ENCODE measurements around the gene FCRLB.
"Not testable (repeated sequence)": the region's sequence is repeated elsewhere in the genome, so short reads cannot be mapped to it uniquely, and the experiment has no call there.

The FCRLB gene

GRCh38 chr1:161706482-161707347, 14.6 kb upstream of the FCRLB start, which contains the start of gene FCRLA:
FCRLA (plus strand) TSS chr1:161707229; CDS start chr1:161707265, 36 bp downstream.
- H3K27ac Mint-ChIP-seq = no peak within 1 kb of the TSS
- H3K36me3 Mint-ChIP-seq = no peaks in the 10 kb centered on the region
- DNase-seq (ENCODE audit: low spot score in 2 of 2) (peak in 1 of 2 donors; percentile 41), ATAC-seq (peak; percentile 92)
- no peaks in the 10 kb centered on the region for H3K9me3 Mint-ChIP-seq
- no peaks in the 10 kb centered on the region for H3K4me1 Mint-ChIP-seq
- H3K4me3 Mint-ChIP-seq = no peak within 1 kb of the TSS

GRCh38 chr1:161707503-161707902, 13.8 kb upstream of the FCRLB start:
- no peak for ATAC-seq

GRCh38 chr1:161709373-161709772, 12.0 kb upstream of the FCRLB start:
- no peak for DNase-seq (ENCODE audit: low spot score in 2 of 2)
- no peaks in the 10 kb centered on the region for H3K9me3 Mint-ChIP-seq
- ATAC-seq = no peak
- no peak overlapping the region for H3K27ac Mint-ChIP-seq
- no peaks in the 10 kb centered on the region for H3K4me1 Mint-ChIP-seq
- H3K36me3 Mint-ChIP-seq = no peaks in the 10 kb centered on the region
- no peak overlapping the region for H3K4me3 Mint-ChIP-seq

More at GRCh38 chr1:161707503-161707902, 13.8 kb upstream of the FCRLB start:
- Mint-ChIP-seq H3K36me3 (no peaks in the 10 kb centered on the region), H3K27ac (no peak overlapping the region), H3K4me1 (no peaks in the 10 kb centered on the region), H3K4me3 (no peak overlapping the region), H3K9me3 (no peaks in the 10 kb centered on the region)
- no peak for DNase-seq (ENCODE audit: low spot score in 2 of 2)

GRCh38 chr1:161710560-161710959, 10.8 kb upstream of the FCRLB start:
- Mint-ChIP-seq H3K27ac (no peak overlapping the region), H3K36me3 (no peaks in the 10 kb centered on the region), H3K9me3 (no peaks in the 10 kb centered on the region), H3K4me3 (no peak overlapping the region), H3K4me1 (no peaks in the 10 kb centered on the region)
- DNase-seq (ENCODE audit: low spot score in 2 of 2) = peak in 1 of 2 donors; percentile 33
- no peak for ATAC-seq

- ATAC-seq (no peak), DNase-seq (ENCODE audit: low spot score in 2 of 2) (no peak)
- Mint-ChIP-seq H3K4me1 (peaks cover 19% of the 10 kb centered on the region), H3K4me3 (no peak overlapping the region), H3K27ac (no peak overlapping the region), H3K36me3 (no peaks in the 10 kb centered on the region), H3K9me3 (no peaks in the 10 kb centered on the region)
Measured at GRCh38 chr1:161718559-161719324, 2.6 kb upstream of the FCRLB start.

GRCh38 chr1:161719325-161719611, 2.1 kb upstream of the FCRLB start:
- no peak for DNase-seq (ENCODE audit: low spot score in 2 of 2)
- no peak overlapping the region for H3K4me3 Mint-ChIP-seq
- peaks cover 19% of the 10 kb centered on the region for H3K4me1 Mint-ChIP-seq
- H3K36me3 Mint-ChIP-seq = no peaks in the 10 kb centered on the region
- no peak overlapping the region for H3K27ac Mint-ChIP-seq
- no peaks in the 10 kb centered on the region for H3K9me3 Mint-ChIP-seq
- peak; percentile 61 for ATAC-seq

- no peak overlapping the region for H3K4me3 Mint-ChIP-seq
- peaks cover 29% of the 10 kb centered on the region for H3K4me1 Mint-ChIP-seq
Measured at GRCh38 chr1:161720422-161720821, 922 bp upstream of the FCRLB start.

GRCh38 chr1:161721738-161722343, 497 bp downstream of the FCRLB start:
- Mint-ChIP-seq H3K27ac (no peak overlapping the region), H3K9me3 (no peaks in the 10 kb centered on the region), H3K4me3 (no peak overlapping the region), H3K4me1 (peaks cover 38% of the 10 kb centered on the region), H3K36me3 (no peaks in the 10 kb centered on the region)
- DNase-seq (ENCODE audit: low spot score in 2 of 2) (no peak), ATAC-seq (peak; percentile 69)

More at GRCh38 chr1:161720422-161720821, 922 bp upstream of the FCRLB start:
- DNase-seq (ENCODE audit: low spot score in 2 of 2) (no peak), ATAC-seq (no peak)
- no peaks in the 10 kb centered on the region for H3K9me3 Mint-ChIP-seq
- no peak overlapping the region for H3K27ac Mint-ChIP-seq
- no peaks in the 10 kb centered on the region for H3K36me3 Mint-ChIP-seq

- Mint-ChIP-seq H3K4me3 (no peak overlapping the region), H3K4me1 (peaks cover 40% of the 10 kb centered on the region), H3K9me3 (no peaks in the 10 kb centered on the region), H3K36me3 (peaks cover 1% of the 10 kb centered on the region), H3K27ac (no peak overlapping the region)
- ATAC-seq (no peak), DNase-seq (ENCODE audit: low spot score in 2 of 2) (no peak)
Measured at GRCh38 chr1:161722406-161722805, 1.1 kb downstream of the FCRLB start.

GRCh38 chr1:161723459-161724141, 2.3 kb downstream of the FCRLB start:
- ATAC-seq = no peak
- Mint-ChIP-seq H3K9me3 (no peaks in the 10 kb centered on the region), H3K4me1 (peaks cover 47% of the 10 kb centered on the region), H3K36me3 (peaks cover 6% of the 10 kb centered on the region), H3K27ac (no peak overlapping the region), H3K4me3 (no peak overlapping the region)
- no peak for DNase-seq (ENCODE audit: low spot score in 2 of 2)

GRCh38 chr1:161725258-161725907, 4.0 kb downstream of the FCRLB start:
- ATAC-seq; H3K27ac Mint-ChIP-seq; DNase-seq (ENCODE audit: low spot score in 2 of 2); H3K36me3 Mint-ChIP-seq; H3K9me3 Mint-ChIP-seq: not testable (repeated sequence)
- Mint-ChIP-seq H3K4me1 (peaks cover 59% of the 10 kb centered on the region), H3K4me3 (peak overlapping the region; percentile 78)

GRCh38 chr1:161725908-161726472, 4.6 kb downstream of the FCRLB start:
- peaks cover 62% of the 10 kb centered on the region for H3K4me1 Mint-ChIP-seq
- H3K9me3 Mint-ChIP-seq = no peaks in the 10 kb centered on the region
- no peak overlapping the region for H3K27ac Mint-ChIP-seq
- H3K36me3 Mint-ChIP-seq = peaks cover 6% of the 10 kb centered on the region
- DNase-seq (ENCODE audit: low spot score in 2 of 2) (peak; percentile 28 to 76), ATAC-seq (peak; percentile 38)
- H3K4me3 Mint-ChIP-seq = peak overlapping the region; percentile 78

- H3K9me3 Mint-ChIP-seq = no peaks in the 10 kb centered on the region
- H3K4me3 Mint-ChIP-seq = peak overlapping the region; percentile 78
- H3K36me3 Mint-ChIP-seq = peaks cover 6% of the 10 kb centered on the region
- peak; percentile 66 for ATAC-seq
- peaks cover 67% of the 10 kb centered on the region for H3K4me1 Mint-ChIP-seq
- H3K27ac Mint-ChIP-seq = no peak overlapping the region
- peak; percentile 40 to 79 for DNase-seq (ENCODE audit: low spot score in 2 of 2)
Measured at GRCh38 chr1:161726473-161727255, 5.3 kb downstream of the FCRLB start.
